NK-92 (cell line): Measurements from ENCODE around the gene SSR4.

Experiments
- DNase-seq: peaks from one replicate; lab custom pipeline; 2025; ENCODE audit not compliant: unreplicated experiment; lab: John Stamatoyannopoulos, UW

Gene SSR4

GRCh38 chrX:153780678-153781427, 13.6 kb upstream of the SSR4 start, which contains the start of gene SRPK3:
Gene SRPK3 (plus strand): TSS chrX:153781041. CDS start chrX:153781087, 46 bp downstream.
- no peak for DNase-seq

GRCh38 chrX:153781428-153782047, 12.9 kb upstream of the SSR4 start:
- no peak for DNase-seq

- DNase-seq = no peak
Observed at GRCh38 chrX:153782313-153782712, 12.2 kb upstream of the SSR4 start.

GRCh38 chrX:153782871-153783270, 11.6 kb upstream of the SSR4 start:
- DNase-seq = no peak

- DNase-seq = no peak
Observed at GRCh38 chrX:153783378-153784013, 11.0 kb upstream of the SSR4 start.

GRCh38 chrX:153784325-153784967, 10.0 kb upstream of the SSR4 start:
- no peak for DNase-seq

GRCh38 chrX:153786669-153787068, 7.8 kb upstream of the SSR4 start:
- no peak for DNase-seq

- no peak for DNase-seq
Observed at GRCh38 chrX:153789654-153790053, 4.8 kb upstream of the SSR4 start.

GRCh38 chrX:153791104-153791852, 3.2 kb upstream of the SSR4 start:
- no peak for DNase-seq

GRCh38 chrX:153792368-153792767, 2.1 kb upstream of the SSR4 start:
- DNase-seq = no peak

- no peak for DNase-seq
Observed at GRCh38 chrX:153793291-153793690, 1.2 kb upstream of the SSR4 start.

GRCh38 chrX:153794897-153795816, 689 bp downstream of the SSR4 start:
- DNase-seq = no peak

- no peak for DNase-seq
Observed at GRCh38 chrX:153797415-153798015, 3.0 kb downstream of the SSR4 start.

- no peak for DNase-seq
Observed at GRCh38 chrX:153799326-153799725, 4.9 kb downstream of the SSR4 start.

- DNase-seq = no peak
Observed at GRCh38 chrX:153800177-153800722, 5.8 kb downstream of the SSR4 start.

- DNase-seq = no peak
Observed at GRCh38 chrX:153800746-153801145, 6.3 kb downstream of the SSR4 start.

GRCh38 chrX:153801669-153802068, 7.2 kb downstream of the SSR4 start:
- DNase-seq = no peak

- no peak for DNase-seq
Observed at GRCh38 chrX:153802513-153803045, 8.1 kb downstream of the SSR4 start.
